Measurements from ENCODE around the gene ARSB.

ARSB gene

GRCh38 chr5:79011869-79012268 is 26.8 kb upstream of the ARSB start:
- Histone ChIP-seq H3K9me3 (ENCODE audit: insufficient read depth, low read length) (no peaks in the 10 kb centered on the region), H3K9ac (ENCODE audit: low read length) (no peak overlapping the region), H3K4me3 (ENCODE audit: low read length) (no peak overlapping the region), H3K27ac (ENCODE audit: low read length) (no peak overlapping the region), H3K4me1 (ENCODE audit: low read length) (no peaks in the 10 kb centered on the region), H3K4me2 (ENCODE audit: low read length) (no peak overlapping the region), H3K79me2 (ENCODE audit: low read length) (no peaks in the 10 kb centered on the region), H3K27me3 (ENCODE audit: low read depth, low read length) (peaks cover 6% of the 10 kb centered on the region), H4K20me1 (ENCODE audit: insufficient read depth, low read length) (no peaks in the 10 kb centered on the region), H3K36me3 (replicated peaks; ENCODE audit: low read depth, low read length) (no peaks in the 10 kb centered on the region), H2AFZ (ENCODE audit: low read depth, low read length) (no peak overlapping the region)
- TF ChIP-seq CTCF (IDR thresholded peaks at IDR 0.05; ENCODE audit: low read depth, low read length) (no peak), EZH2phosphoT487 (IDR thresholded peaks at IDR 0.05; ENCODE audit: low read depth) (no peak)

- Histone ChIP-seq H2AFZ (ENCODE audit: low read depth, low read length) (no peak overlapping the region), H3K9me3 (ENCODE audit: insufficient read depth, low read length) (no peaks in the 10 kb centered on the region), H3K79me2 (ENCODE audit: low read length) (no peaks in the 10 kb centered on the region), H3K9ac (ENCODE audit: low read length) (no peak overlapping the region), H4K20me1 (ENCODE audit: insufficient read depth, low read length) (no peaks in the 10 kb centered on the region), H3K36me3 (replicated peaks; ENCODE audit: low read depth, low read length) (no peaks in the 10 kb centered on the region), H3K4me3 (ENCODE audit: low read length) (no peak overlapping the region), H3K4me2 (ENCODE audit: low read length) (no peak overlapping the region), H3K27ac (ENCODE audit: low read length) (no peak overlapping the region), H3K27me3 (ENCODE audit: low read depth, low read length) (peaks cover 1% of the 10 kb centered on the region), H3K4me1 (ENCODE audit: low read length) (no peaks in the 10 kb centered on the region)
- no peak for TF ChIP-seq CTCF (IDR thresholded peaks at IDR 0.05; ENCODE audit: low read depth, low read length)
- TF ChIP-seq EZH2phosphoT487 (IDR thresholded peaks at IDR 0.05; ENCODE audit: low read depth) = no peak
Observed at GRCh38 chr5:79011219-79011836, 26.2 kb upstream of the ARSB start.

- H3K79me2 ChIP-seq (ENCODE audit: low read length) = no peaks in the 10 kb centered on the region
- no peak overlapping the region for H3K4me3 ChIP-seq (ENCODE audit: low read length)
- no peak overlapping the region for H3K9ac ChIP-seq (ENCODE audit: low read length)
- H3K9me3 ChIP-seq (ENCODE audit: insufficient read depth, low read length) = no peaks in the 10 kb centered on the region
- H2AFZ ChIP-seq (ENCODE audit: low read depth, low read length) = no peak overlapping the region
- H3K4me2 ChIP-seq (ENCODE audit: low read length) = no peak overlapping the region
- H3K36me3 ChIP-seq (replicated peaks; ENCODE audit: low read depth, low read length) = no peaks in the 10 kb centered on the region
- no peaks in the 10 kb centered on the region for H4K20me1 ChIP-seq (ENCODE audit: insufficient read depth, low read length)
- H3K4me1 ChIP-seq (ENCODE audit: low read length) = no peaks in the 10 kb centered on the region
- TF ChIP-seq EZH2phosphoT487 (IDR thresholded peaks at IDR 0.05; ENCODE audit: low read depth) (no peak), CTCF (IDR thresholded peaks at IDR 0.05; ENCODE audit: low read depth, low read length) (no peak)
- no peaks in the 10 kb centered on the region for H3K27me3 ChIP-seq (ENCODE audit: low read depth, low read length)
- H3K27ac ChIP-seq (ENCODE audit: low read length) = no peak overlapping the region
Observed at GRCh38 chr5:79008362-79008761, 23.3 kb upstream of the ARSB start.

GRCh38 chr5:79007872-79008271 is 22.8 kb upstream of the ARSB start:
- no peaks in the 10 kb centered on the region for H3K4me1 ChIP-seq (ENCODE audit: low read length)
- no peaks in the 10 kb centered on the region for H3K27me3 ChIP-seq (ENCODE audit: low read depth, low read length)
- H4K20me1 ChIP-seq (ENCODE audit: insufficient read depth, low read length) = no peaks in the 10 kb centered on the region
- H3K79me2 ChIP-seq (ENCODE audit: low read length) = no peaks in the 10 kb centered on the region
- H3K27ac ChIP-seq (ENCODE audit: low read length) = no peak overlapping the region
- no peak overlapping the region for H3K4me3 ChIP-seq (ENCODE audit: low read length)
- no peak overlapping the region for H3K9ac ChIP-seq (ENCODE audit: low read length)
- no peaks in the 10 kb centered on the region for H3K36me3 ChIP-seq (replicated peaks; ENCODE audit: low read depth, low read length)
- no peak overlapping the region for H2AFZ ChIP-seq (ENCODE audit: low read depth, low read length)
- no peaks in the 10 kb centered on the region for H3K9me3 ChIP-seq (ENCODE audit: insufficient read depth, low read length)
- TF ChIP-seq CTCF (IDR thresholded peaks at IDR 0.05; ENCODE audit: low read depth, low read length) (no peak), EZH2phosphoT487 (IDR thresholded peaks at IDR 0.05; ENCODE audit: low read depth) (no peak)
- no peak overlapping the region for H3K4me2 ChIP-seq (ENCODE audit: low read length)
